HG03565 (cell line): ENCODE measurements around the gene NR3C1.

Experiments used
- ATAC-seq: cut with Tn5 transposase; IDR thresholded peaks from one replicate; pipeline ENCODE4 v1.9.1; 2021; ENCODE audit warnings: mild to moderate bottlenecking, moderate library complexity; ENCODE audit not compliant: unreplicated experiment

Gene NR3C1

DNA sequence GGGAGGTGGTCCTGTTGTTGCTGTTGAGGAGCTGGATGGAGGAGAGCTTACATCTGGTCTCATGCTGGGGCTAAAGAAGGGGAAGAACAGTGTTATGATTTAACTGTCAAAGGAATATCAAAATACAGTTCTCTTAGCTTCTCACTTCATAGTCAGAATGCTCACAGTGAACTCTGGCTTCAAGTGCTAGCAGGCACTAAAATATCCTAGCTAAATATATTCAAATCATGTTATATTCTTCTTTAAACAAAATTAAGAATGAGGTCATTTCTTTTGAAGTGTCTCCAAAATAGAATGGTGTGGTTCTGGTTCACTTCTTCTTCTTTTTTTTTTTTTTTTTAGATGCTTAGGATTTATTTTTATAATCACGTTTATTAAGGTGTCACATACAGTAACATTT lies 89.4 kb downstream of the NR3C1 start:
- ATAC-seq: no peak

DNA sequence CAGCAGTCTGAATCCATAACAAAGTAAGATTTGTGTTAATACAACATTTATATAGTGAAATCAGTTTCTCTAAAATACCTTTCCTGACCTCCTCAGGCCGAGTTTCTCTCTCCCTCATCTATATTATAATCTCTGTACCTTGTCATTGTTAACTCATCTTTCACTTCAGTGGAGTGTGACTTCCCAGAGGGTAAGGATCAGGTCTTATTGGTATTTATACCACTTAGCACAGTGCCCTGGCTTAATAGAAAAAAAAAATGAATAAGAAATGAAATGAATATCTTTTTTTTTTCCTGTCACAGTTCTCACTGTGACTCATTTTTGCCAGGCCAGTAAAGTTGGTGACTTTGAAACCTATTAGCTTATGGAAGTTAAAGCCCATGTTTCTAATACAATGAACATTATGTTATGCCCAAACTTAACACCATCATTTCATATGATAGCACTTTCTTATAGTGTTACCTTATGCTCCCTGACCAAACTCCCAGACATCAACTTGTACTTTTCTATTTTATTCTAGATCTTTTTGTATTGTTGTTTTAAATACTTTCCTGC lies 90.1 kb downstream of the NR3C1 start:
- no peak for ATAC-seq

DNA sequence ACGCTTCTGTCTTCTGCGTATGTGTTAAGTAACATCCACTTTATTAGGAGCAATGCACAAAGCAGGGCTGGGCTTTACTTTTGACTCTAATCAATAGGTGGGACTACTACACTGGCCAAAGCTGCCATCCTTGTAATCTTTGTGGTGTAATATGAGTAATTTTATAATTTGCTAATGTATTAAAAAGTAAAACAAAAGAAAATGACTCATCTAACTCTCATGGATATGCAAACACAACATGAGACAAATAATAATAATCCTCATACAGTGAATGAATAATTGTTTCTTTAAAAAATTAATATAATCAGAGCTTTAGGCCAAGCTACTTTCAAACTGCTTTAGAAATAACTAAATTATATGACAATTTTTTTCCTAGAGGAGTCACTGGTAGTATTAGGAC lies 90.7 kb downstream of the NR3C1 start:
- no peak for ATAC-seq

DNA sequence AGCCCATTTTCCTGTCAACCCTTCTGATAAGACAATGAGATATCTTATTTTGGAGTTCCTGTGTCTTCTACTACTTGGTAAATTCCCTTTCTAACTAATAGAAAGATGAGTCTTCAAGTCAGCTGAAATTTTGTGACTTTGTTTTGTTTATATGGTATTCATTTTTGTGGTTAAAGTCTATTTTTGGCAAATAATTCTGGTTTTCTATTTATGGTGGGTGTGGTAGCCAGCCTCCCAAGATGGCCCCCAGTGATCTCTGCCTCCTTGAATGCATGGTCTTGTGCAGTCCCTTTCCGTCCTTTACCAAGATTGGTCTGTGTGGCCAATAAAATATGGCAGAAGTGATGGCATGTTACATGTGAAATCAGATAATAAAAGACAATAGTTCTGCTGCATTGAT lies 91.5 kb downstream of the NR3C1 start:
- ATAC-seq: no peak

DNA sequence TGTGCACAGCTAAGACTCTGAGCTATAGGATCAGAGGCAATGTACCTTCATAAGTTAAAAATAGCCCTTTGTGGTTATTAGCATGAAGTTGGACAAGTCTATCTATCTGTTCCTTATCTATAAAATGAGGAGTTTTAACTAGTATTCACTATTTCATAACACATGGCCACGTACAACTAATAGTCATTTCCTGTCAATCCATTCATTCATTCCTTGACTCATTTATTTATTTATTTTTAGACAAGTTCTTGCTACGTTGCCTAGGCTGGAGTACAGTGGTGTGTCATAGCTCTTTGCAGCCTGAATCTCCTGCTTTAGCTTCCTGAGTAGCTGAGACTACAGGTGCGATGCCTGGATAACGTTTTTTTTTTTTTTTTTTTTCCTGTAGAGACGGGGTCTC lies 92.1 kb downstream of the NR3C1 start:
- no peak for ATAC-seq

DNA sequence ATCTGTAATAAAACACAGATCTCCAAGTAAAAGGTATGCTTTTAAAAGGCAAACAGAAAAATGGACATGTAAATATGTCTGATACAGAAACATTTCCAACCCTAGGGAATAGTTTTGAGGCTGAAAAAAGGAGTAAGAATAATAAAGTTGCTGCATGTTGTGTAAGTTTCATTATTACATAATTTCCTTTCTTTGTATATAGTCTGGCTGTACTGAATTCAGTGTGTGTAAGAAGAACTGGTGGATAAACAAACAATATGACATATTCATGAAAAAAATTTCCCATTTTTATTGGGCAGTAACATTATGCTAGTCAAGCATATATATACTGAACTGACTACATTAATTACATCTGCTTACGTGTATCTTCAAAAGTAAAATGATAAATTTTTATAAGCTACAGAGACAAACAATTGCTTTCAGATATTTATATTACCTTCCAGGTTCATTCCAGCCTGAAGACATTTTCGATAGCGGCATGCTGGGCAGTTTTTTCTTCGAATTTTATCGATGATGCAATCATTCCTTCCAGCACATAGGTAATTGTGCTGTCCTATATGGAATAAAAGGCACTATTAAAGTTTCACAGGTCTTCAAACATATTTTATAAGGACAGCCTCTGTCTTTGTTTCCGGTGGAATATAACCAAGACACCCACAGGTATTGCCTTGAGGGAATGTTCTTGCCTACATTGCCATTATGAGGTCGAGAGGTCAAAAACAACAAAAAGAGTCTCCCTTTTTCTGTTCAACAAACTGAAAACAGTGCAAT lies 93.6 kb downstream of the NR3C1 start:
- no peak for ATAC-seq

DNA sequence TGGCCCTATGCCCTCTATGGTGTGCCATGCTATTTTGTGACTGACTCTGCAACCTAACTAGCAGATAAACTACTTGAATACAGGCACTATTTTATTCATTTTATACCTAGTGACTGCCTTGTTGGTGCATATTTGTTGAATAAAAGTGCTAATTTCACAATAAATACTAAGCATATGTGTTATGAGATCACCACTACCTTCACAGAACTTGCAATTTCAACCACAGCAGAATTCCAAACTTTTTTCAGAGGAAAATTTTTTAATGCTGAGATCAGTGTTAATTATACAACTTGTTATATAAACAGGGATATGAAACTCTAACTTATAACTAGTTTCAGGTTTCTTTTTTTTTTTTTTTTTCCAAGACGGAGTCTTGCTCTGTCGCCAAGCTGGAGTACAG lies 94.8 kb downstream of the NR3C1 start:
- no peak for ATAC-seq

DNA sequence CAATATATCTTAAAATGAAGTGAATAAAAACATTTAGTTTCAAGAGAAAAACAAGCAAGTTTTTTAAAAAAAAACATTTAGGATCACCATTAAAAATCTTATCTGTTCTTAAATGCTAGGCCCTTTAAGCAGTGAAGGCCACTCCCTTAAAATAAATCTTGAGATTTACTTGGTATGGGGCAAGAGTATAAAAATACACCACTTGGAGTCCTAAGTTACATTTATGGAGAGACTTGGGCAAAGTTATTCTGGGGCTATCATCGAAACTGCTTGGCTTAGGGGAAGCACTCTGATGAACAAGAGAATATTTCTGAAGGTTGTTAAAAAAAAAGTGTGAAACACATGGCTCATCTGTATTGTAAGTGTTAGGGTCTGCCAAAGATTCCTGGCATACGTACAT lies 97.4 kb downstream of the NR3C1 start:
- ATAC-seq: no peak

DNA sequence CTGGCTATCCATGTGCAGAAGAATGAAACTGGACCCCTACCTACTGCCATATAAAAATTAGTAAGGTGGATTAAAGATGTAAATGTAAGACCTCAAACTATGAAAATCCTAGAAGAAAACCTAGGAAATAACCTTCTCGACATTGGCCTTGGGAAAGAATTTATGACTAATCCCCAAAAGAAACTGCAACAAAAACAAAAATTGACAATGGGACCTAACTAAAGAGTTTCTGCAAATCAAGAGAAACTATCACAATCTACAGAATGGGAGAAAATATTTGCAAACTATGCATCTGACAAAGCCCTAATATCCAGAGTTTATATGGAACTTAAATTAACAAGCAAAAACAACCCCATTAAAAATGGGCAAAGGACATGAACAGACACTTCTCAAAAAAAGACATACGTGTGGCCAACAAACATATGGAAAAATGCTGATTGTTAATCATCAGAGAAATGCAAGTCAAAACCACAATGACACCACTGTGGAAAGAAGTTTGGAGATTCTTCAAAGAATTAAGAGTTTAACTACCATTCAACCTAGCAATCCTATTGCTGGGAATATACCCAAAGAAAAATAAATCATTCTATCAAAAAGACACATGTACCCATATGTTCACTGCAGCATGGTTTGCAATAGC lies 98.5 kb downstream of the NR3C1 start:
- ATAC-seq: no peak

DNA sequence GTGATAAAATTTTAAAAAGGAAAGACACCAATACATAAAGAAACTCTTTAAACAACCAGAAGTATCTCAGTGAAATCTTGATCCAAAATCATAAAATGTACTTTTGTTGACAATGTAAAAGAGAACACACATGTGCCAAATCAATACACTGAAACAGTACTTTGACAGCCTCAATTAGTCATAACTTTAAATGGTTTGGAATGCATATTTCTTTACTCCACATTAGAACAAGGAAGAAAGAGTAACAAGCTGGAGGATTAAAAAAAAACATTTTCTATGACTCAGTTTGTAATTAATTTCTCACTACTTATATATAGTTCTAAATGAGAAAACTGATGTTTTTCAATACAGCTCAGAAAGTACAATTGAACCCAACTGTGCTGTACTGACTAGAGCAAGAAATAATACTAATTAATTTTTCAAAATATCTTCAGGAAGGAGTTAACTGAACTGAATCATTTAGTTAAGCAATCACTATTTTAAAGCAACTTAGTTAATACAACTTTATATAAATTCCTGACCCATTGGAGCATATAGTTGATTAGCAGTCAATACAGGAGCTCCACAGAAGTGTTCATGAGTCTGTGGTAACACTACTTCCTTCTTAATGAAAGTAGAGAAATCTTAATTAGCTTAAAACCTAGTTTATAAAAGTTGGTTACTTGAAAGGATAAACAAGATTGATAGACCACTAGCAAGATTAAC lies 101.0 kb downstream of the NR3C1 start:
- ATAC-seq: no peak

DNA sequence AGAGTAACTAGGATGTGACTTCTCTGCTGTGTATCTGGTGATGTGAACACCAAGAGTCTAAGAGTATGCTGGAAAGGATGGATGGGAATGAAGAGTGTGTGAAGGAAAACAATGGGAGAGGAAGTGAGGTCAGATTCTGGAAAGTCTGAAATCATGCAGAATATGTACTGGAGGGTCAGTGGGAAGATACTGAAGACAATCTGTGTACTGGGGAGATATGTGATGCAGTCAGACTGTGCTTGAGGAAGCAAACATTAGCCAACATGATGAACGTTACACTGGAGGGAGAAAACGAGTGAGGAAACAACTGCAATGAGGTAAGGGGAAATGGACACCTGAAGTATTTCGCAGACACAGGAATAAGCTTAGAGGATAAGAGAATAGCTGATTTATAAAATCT lies 105.7 kb downstream of the NR3C1 start:
- ATAC-seq: no peak

DNA sequence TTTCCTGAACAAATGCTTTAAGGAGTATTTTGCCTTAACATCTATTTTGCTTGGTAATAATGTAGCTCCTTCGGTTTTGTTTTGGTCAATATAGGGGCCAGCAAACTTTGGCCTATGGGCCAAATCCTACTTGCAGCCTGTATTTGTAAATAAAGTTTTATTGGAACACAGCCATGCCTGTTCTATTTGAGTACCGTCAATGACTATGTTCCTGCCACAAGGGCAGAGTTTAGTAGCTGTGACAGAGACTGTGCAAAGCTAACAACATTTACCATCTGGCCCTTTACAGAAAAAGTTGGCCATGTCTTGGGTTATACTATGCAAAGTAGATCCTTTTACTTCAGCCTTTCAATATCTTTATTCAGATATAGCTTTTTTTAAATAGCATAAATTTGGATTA lies 113.4 kb downstream of the NR3C1 start:
- no peak for ATAC-seq

DNA sequence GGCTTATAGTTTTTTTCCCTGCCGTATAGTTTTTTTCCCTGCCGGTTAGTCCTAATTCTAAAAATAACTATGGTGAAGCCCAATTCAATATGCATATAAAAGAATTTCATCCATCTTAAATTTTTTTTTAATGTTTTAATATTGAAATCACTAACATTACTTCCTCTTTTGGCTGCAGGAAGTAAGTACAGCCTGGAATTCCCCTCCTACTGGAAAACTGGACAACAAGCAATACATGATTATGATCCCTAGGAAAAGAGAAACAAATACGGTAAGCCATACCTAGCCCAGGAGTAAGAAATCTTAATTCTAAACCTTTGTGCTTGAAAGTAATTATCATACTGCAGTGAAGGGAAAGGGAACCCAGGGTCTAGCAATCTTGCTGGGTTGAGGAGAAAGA lies 119.0 kb downstream of the NR3C1 start:
- no peak for ATAC-seq

DNA sequence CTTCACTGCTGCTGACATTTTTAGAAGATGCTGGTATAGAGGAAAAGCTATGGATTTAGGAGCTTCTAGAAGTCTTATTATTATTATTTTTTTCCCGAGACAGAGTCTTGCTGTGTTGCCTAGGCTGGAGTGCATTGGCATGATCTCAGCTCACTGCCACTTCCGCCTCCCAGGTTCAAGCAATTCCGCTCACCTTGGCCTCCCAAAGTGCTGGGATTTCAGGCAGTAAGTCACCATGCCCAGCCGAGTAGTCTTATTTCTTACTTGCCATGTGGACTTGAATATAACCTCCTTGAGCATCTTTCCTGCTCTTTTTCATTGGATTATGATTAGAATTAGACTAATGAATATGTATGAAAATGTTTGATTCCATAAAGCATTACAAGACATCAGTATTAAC lies 119.5 kb downstream of the NR3C1 start:
- ATAC-seq: no peak

DNA sequence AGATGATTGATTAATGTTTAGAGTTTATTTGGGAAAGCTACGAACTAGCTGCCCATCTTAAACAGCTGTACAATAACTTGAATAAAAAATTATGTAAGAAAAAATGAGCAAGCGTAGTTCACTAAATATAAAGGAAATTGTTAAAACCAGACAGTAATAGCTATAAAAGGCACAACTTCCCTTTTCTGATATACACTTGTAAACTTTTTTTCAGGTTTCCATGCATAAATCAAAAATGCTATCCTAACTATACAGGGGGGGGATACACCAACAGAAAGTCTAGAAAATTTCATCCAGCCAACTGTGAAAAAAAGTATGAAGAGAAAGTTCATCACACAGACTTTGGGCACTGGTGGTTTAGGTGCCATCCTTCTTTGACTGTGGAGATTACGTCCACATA lies 122.3 kb downstream of the NR3C1 start:
- no peak for ATAC-seq

DNA sequence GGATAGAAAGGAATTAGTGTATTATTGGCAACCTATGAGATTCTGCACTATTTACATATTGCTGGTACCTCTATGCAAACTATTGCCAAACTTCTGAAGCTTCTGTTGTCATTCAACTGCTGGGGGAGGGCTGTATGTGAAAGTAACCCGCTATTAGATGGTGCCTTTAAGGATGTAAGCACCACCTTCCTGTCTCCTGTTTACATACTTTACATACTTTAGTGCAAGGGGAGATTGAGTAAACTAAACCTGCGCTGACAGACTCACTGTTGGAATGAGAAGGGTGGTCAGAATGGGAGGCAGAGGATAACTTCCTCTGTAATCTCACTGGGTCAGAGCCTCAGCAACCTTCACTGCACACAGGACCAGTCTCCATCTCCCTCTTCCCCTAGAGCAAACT lies 123.8 kb downstream of the NR3C1 start:
- no peak for ATAC-seq

DNA sequence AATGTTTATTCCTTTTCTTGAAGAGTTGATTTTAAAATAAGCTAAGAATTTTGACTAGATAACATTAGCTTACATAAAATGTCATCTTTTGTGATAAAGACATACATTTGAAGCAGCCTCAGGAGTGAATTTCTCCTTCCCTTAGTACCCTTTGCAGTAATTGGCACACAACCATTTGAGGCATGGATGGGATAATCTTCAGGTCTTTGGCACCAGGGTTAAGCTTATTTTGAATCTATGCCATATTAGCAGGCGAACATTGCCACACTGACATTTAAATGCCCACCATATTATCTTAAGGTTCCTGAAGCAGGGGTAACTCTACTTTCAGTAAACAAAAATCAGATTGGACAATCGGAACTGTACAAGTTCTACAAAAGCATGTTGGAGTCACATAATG lies 126.0 kb downstream of the NR3C1 start:
- ATAC-seq: no peak

DNA sequence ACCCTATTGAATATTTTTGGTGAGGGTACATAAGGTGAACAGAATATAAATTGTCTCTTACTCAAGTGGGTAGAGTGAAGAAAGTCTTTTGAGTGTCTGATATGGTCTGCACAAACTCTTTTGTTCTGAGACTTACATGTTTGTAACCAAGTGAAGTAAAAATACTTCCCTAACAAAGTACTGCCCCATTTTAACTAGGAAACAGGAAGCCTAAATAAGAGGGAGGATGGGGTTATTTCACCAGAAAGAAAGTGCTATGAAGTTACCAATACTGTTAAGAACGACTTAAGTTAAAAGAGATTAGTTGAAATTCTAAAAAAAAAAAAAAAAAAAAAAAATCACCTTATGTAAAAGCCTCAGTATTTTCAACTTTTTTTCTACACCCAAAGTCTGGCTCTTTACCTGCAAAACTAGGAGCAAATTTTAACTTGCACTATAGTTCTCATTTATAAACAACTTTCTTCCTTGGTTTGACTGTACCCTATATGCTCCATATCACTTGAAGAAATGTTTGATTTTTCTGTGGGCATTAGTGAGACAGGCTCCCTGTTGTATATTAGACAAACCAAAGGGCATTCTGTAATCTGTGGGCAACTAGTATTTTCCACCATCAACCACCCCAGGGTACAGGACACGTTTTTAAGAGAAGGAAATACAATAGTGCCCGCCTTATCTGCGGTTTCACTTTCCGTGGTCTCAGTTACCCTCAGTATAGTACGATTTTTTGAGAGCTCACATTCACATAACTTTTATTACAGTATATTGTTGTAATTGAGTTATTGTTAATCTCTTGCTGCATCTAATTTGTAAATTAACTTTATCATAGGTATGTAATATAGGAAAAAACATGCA lies 127.7 kb downstream of the NR3C1 start:
- no peak for ATAC-seq

DNA sequence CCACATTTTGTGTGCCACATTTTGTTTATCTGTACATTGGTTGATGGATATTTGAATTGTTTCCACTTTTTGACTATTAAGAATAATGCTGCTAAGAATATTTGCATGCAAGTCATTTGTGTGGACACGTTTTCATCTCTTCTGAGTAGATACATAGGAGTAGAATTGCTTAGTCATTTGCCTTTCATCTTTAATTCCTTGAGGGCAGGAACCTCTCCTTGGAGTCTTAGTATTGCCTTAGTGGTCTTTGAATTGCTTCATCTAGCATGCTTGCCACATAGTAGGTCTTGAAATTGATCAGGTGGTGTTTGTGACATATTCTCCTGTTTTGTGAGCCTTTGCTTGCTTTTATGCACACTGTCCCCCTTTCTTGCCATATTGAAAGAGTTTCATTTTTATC lies 128.5 kb downstream of the NR3C1 start:
- ATAC-seq: no peak

DNA sequence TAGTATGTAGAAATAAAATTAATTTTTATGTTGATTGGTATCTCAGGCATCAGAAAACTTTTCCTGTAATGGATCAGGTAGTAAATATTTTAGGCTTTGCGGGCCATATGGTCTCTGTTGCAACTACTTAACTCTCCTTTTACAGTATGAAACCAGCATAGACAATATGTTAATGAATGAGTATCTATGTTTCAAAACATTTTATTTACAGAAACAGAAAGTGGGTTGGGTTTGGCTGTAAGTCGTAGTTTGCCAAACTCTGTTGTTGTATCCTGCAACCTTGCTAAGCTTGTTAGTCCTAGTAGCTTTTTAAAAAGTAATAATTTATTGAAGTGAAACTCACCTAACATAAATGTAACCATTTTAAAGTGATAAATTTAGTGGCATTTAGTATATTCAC lies 132.1 kb downstream of the NR3C1 start:
- no peak for ATAC-seq

DNA sequence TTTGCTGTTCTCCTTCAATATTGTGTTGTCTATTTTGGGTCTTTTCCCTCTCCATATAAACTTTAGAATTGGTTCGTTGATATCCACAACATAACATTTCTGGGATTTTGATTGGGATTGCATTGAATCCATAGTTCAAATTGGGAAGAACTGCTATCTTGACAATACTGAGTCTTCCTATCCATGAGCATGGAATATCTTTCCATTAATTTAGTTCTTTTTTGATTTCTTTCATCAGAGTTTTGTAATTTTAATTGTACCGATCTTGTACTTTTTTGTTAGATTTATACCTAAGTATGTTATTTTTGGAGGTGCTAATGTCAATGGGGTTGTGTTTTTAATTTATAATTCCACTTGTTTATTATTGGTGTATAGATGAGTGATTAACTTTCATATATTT lies 135.1 kb downstream of the NR3C1 start:
- no peak for ATAC-seq
